B cell (primary cell): ENCODE data around the gene CADM1. TPM values are rescaled to one million over a fixed set of nuclear protein-coding genes. Genes with fewer than 3 reads are reported as not detected.

Source experiments
- ATAC-seq: fragments of 200-7000 bp; cut with Tn5 transposase; one replicate; pipeline ENCODE4 v1.10.0; 2021; ENCODE audit warnings: low read depth, mild to moderate bottlenecking, moderate number of reproducible peaks, moderate library complexity
- CTCF ChIA-PET: fragments of 350-600 bp; sonication (Branson Sonifier 250); formaldehyde crosslinking; loops from one replicate; lab custom pipeline; 2021; ENCODE audit warnings: antibody characterized with exemption, inconsistent platforms; lab: Charles Lee
- POLR2A ChIA-PET: fragments of 350-600 bp; sonication (Branson Sonifier 250); formaldehyde crosslinking; loops from one replicate; lab custom pipeline; 2021; ENCODE audit warnings: antibody characterized with exemption; lab: Charles Lee
- DNase-seq: peaks from one replicate; pipeline ENCODE4 v3.0.0; 2013
- H2AFZ ChIP-seq: 2 replicates; pipeline ENCODE4 v1.6.1; 2012; ENCODE audit warnings: mild to moderate bottlenecking, low read depth, low read length; ENCODE audit not compliant: insufficient read depth, poor library complexity, severe bottlenecking
- H3K27ac ChIP-seq, 2 donors: 1 replicate in 1 of 2; 2 replicates in 1 of 2; pipeline ENCODE4 v1.5.1; 2012 to 2013; ENCODE audit warnings: low read length in 2 of 2, mild to moderate bottlenecking in 2 of 2, moderate library complexity in 1 of 2
- H3K27me3 ChIP-seq, 4 experiments: fragments of 200-600 bp in 1 of 4; sonication (generic) in 1 of 4; replicated peaks in 1 of 4; 1 replicate in 2 of 4; 2 replicates in 2 of 4; pipeline versions ENCODE4 v1.6.1 to v1.7.0; 2013 to 2016; ENCODE audit warnings: low read length in 3 of 4, mild to moderate bottlenecking in 2 of 4, mixed read lengths in 1 of 4, moderate library complexity in 1 of 4; ENCODE audit not compliant: insufficient read depth in 4 of 4, control insufficient read depth in 3 of 4; ENCODE audit errors: control extremely low read depth in 1 of 4
- H3K36me3 ChIP-seq, 2 experiments: replicated peaks in 1 of 2; 1 replicate in 1 of 2; 2 replicates in 1 of 2; pipeline versions ENCODE4 v1.6.1 to v1.7.1; 2013; ENCODE audit warnings: low read length in 1 of 2; ENCODE audit not compliant: insufficient read depth in 2 of 2, control insufficient read depth in 1 of 2; ENCODE audit errors: control extremely low read depth in 1 of 2, extremely low read depth in 1 of 2
- H3K4me1 ChIP-seq, 2 donors: fragments of 200-600 bp in 1 of 2; sonication (generic) in 1 of 2; 1 replicate in 1 of 2; 2 replicates in 1 of 2; pipeline versions ENCODE4 v1.5.1 to v1.6.1; 2013 to 2017; ENCODE audit warnings: low read length in 2 of 2; ENCODE audit not compliant: control insufficient read depth in 2 of 2, insufficient read depth in 2 of 2
- H3K4me2 ChIP-seq: replicated peaks from 2 replicates; pipeline ENCODE3; 2012; ENCODE audit warnings: mild to moderate bottlenecking, low read depth, low read length; ENCODE audit not compliant: poor library complexity, severe bottlenecking
- H3K4me3 ChIP-seq, 5 experiments: fragments of 200-600 bp in 1 of 5; sonication (generic) in 1 of 5; 1 replicate in 3 of 5; 2 replicates in 2 of 5; pipeline versions ENCODE4 v1.5.1 to v1.7.0; 2011 to 2016; ENCODE audit warnings: low read length in 4 of 5, mild to moderate bottlenecking in 4 of 5, low read depth in 2 of 5, control low read depth in 1 of 5, moderate library complexity in 1 of 5; ENCODE audit not compliant: insufficient read depth in 1 of 5; ENCODE audit errors: control extremely low read depth in 1 of 5, extremely low read depth in 1 of 5
- H3K79me2 ChIP-seq: fragments of 200-600 bp; sonication (generic); one replicate; pipeline ENCODE4 v1.6.0; 2016; ENCODE audit warnings: low read length; ENCODE audit not compliant: control insufficient read depth, insufficient read depth
- H3K9ac ChIP-seq: fragments of 200-600 bp; sonication (generic); 2 replicates; pipeline ENCODE4 v1.6.1; 2017; ENCODE audit warnings: mild to moderate bottlenecking, low read length, moderate library complexity
- H3K9me3 ChIP-seq, 3 donors: one replicate each; pipeline versions ENCODE4 v1.6.1 to v1.7.1; 2013; ENCODE audit warnings: low read length in 2 of 3; ENCODE audit not compliant: control insufficient read depth in 2 of 3, insufficient read depth in 1 of 3; ENCODE audit errors: control extremely low read depth in 1 of 3
- H4K20me1 ChIP-seq: 2 replicates; pipeline ENCODE4 v1.6.0; 2012; ENCODE audit warnings: mild to moderate bottlenecking, low read length; ENCODE audit not compliant: insufficient read depth, control insufficient read depth, poor library complexity, severe bottlenecking
- H3K27ac Mint-ChIP-seq: one replicate; pipeline ENCODE4 v1.8.0; 2021; ENCODE audit warnings: mixed read lengths
- H3K27me3 Mint-ChIP-seq: one replicate; pipeline ENCODE4 v1.8.0; 2021; ENCODE audit warnings: mixed read lengths
- H3K4me1 Mint-ChIP-seq: one replicate; pipeline ENCODE4 v1.8.0; 2021; ENCODE audit warnings: mixed read lengths
- H3K4me3 Mint-ChIP-seq: one replicate; pipeline ENCODE4 v1.8.0; 2021; ENCODE audit warnings: mixed read lengths
- H3K9me3 Mint-ChIP-seq: one replicate; pipeline ENCODE4 v1.8.0; 2022; ENCODE audit warnings: mixed read lengths; ENCODE audit not compliant: insufficient read depth
- EZH2 ChIP-seq: IDR thresholded peaks from 2 replicates; pipeline ENCODE4 v1.6.1; 2012; ENCODE audit warnings: borderline replicate concordance, low read depth, mild to moderate bottlenecking, moderate library complexity, low read length; ENCODE audit not compliant: insufficient read depth, poor library complexity, severe bottlenecking
- WGBS: methylation state at CpG from one replicate; pipeline ENCODE4 v1.1.5; 2013; ENCODE audit warnings: missing lambda C conversion rate; ENCODE audit not compliant: insufficient coverage; 5-methylcytosine and 5-hydroxymethylcytosine counted together
- intact Hi-C: fragments of 100-400 bp; cut with micrococcal nuclease; formaldehyde crosslinking; loops from one replicate; pipeline ENCODE4 v1.10.0; 2022
- polyA plus RNA-seq: library from polyadenylated mRNA; depleted of rRNA; stranded (reverse); fragments of >200 nt; gene quantifications from 2 replicates; pipeline ENCODE4 v1.2.3, GENCODE V29; 2012
- total RNA-seq, 2 donors: library from RNA; stranded (reverse); fragments of 120-200 nt in 1 of 2; gene quantifications; 1 replicate in 1 of 2; 2 replicates in 1 of 2; pipeline versions ENCODE4 v1.2.3 to v1.2.4, GENCODE V29; 2013 to 2022
- TF ChIP-seq, protein P1 (sequence below): fragments of 200-600 bp; IDR thresholded peaks from one replicate; pipeline ENCODE4 v1.8.0; 2022; ENCODE audit warnings: antibody characterized with exemption, mild to moderate bottlenecking

Gene CADM1
- total and polyA plus RNA-seq, 2 donors (not counting 1 experiment from before 2014, with no cell fraction given): 0.43 to 0.49 TPM

DNA sequence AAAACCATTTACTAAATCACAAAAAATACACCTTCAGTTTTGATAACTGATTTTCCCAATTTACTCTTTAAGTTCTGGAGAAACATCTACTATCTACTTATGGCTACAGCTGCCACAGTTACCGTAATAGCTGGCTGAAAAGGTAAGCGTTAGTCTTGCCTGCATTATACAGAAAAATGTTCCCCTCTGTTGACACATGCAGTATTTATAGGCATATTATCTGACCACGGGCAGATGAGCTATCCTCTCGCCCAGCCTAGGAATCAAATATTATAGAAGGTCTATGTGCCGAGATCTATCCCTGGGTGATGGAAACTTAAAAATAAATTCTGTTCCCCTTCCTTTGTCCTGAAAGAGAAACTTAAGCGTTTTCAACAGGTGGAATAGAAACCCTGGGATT, 283.8 kb downstream of the CADM1 start:
- no peaks in the 10 kb centered on the region for H3K27me3 ChIP-seq
- 100% methylated on average over 2 of the region's 6 CpGs for WGBS
- H3K9me3 ChIP-seq: no peaks in the 10 kb centered on the region
- H3K36me3 ChIP-seq: no peaks in the 10 kb centered on the region
- TF ChIP-seq EZH2: no peak
- TF ChIP-seq, protein P1, sequence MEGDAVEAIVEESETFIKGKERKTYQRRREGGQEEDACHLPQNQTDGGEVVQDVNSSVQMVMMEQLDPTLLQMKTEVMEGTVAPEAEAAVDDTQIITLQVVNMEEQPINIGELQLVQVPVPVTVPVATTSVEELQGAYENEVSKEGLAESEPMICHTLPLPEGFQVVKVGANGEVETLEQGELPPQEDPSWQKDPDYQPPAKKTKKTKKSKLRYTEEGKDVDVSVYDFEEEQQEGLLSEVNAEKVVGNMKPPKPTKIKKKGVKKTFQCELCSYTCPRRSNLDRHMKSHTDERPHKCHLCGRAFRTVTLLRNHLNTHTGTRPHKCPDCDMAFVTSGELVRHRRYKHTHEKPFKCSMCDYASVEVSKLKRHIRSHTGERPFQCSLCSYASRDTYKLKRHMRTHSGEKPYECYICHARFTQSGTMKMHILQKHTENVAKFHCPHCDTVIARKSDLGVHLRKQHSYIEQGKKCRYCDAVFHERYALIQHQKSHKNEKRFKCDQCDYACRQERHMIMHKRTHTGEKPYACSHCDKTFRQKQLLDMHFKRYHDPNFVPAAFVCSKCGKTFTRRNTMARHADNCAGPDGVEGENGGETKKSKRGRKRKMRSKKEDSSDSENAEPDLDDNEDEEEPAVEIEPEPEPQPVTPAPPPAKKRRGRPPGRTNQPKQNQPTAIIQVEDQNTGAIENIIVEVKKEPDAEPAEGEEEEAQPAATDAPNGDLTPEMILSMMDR: no peak
- no peak overlapping the region for H3K4me3 ChIP-seq
- Mint-ChIP-seq H3K4me3 (no peak overlapping the region), H3K9me3 (no peaks in the 10 kb centered on the region), H3K27ac (no peak overlapping the region), H3K4me1 (peaks cover 11% of the 10 kb centered on the region), H3K27me3 (peaks cover 5% of the 10 kb centered on the region)
- H3K9ac ChIP-seq: no peak overlapping the region
- no peaks in the 10 kb centered on the region for H3K79me2 ChIP-seq
- no peak overlapping the region for H2AFZ ChIP-seq
- peaks cover 0 to 12% of the 10 kb centered on the region in 2 donors for H3K4me1 ChIP-seq
- H4K20me1 ChIP-seq: no peaks in the 10 kb centered on the region
- ATAC-seq (no peak), DNase-seq (no peak)
- ChIA-PET CTCF (no interaction called here), POLR2A (no interaction called here)
- H3K4me2 ChIP-seq: no peak overlapping the region
- H3K27ac ChIP-seq: no peak overlapping the region
- intact Hi-C loops: no loop called here

DNA sequence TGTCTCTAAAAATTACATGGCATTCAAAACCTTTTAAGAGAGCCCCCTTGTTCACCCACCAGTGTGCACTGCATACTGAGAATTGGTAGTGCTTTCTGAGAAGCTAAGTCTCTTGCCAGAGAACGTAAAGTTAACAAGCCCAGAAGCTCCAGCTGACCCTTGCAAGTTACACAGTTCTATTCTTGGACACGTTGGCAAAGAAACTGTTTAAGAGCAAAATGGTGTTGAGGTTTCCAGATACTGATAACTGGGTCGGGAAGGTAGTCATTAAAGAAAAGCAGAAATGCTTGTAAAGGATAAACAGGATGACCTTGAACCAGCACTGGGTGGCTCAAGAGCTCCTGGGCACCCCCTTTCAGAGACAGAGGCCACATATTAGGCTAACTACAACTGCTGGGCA, 284.8 kb downstream of the CADM1 start:
- H3K4me3 ChIP-seq: no peak overlapping the region
- peaks cover 0 to 12% of the 10 kb centered on the region in 2 donors for H3K4me1 ChIP-seq
- H3K4me3 Mint-ChIP-seq: no peak overlapping the region
- H3K36me3 ChIP-seq: no peaks in the 10 kb centered on the region
- 57% methylated on average over 3 of the region's 3 CpGs for WGBS
- H3K9ac ChIP-seq: no peak overlapping the region
- H3K27ac Mint-ChIP-seq: no peak overlapping the region
- no peaks in the 10 kb centered on the region for H3K27me3 Mint-ChIP-seq
- H3K27ac ChIP-seq: no peak overlapping the region
- intact Hi-C loops: no loop called here
- no peak for DNase-seq
- H3K4me2 ChIP-seq: no peak overlapping the region
- POLR2A ChIA-PET: no interaction called here
- no peaks in the 10 kb centered on the region for H4K20me1 ChIP-seq
- TF ChIP-seq, protein P1: no peak
- no peak for TF ChIP-seq EZH2
- peaks cover 11% of the 10 kb centered on the region for H3K4me1 Mint-ChIP-seq
- H3K9me3 ChIP-seq: no peaks in the 10 kb centered on the region
- ATAC-seq: no peak
- no peaks in the 10 kb centered on the region for H3K9me3 Mint-ChIP-seq
- no peak overlapping the region for H2AFZ ChIP-seq
- CTCF ChIA-PET: interaction anchor here (1.2 kb wide), 1 partner anchor 12 kb away, joined by 3 read pairs; no protein-coding TSS in a partner anchor
- no peaks in the 10 kb centered on the region for H3K27me3 ChIP-seq
- no peaks in the 10 kb centered on the region for H3K79me2 ChIP-seq
